Liver (tissue), 3 donors: ENCODE data around the gene FGD4.

Experiments
- FOXA1 ChIP-seq: IDR thresholded peaks from 2 replicates; pipeline ENCODE4 v1.6.1; 2016; ENCODE audit warnings: antibody characterized with exemption
- GABPA ChIP-seq, 2 donors: IDR thresholded peaks in 1 of 2; conservative IDR thresholded peaks in 1 of 2; 2 replicates each; pipeline ENCODE4 v1.6.1; 2016; ENCODE audit warnings: antibody characterized with exemption in 2 of 2, mild to moderate bottlenecking in 1 of 2, moderate library complexity in 1 of 2
- RXRA ChIP-seq, 2 donors: IDR thresholded peaks; 2 replicates each; pipeline ENCODE4 v1.6.1; 2017 to 2018; ENCODE audit warnings: antibody characterized with exemption in 2 of 2, mild to moderate bottlenecking in 1 of 2
- YY1 ChIP-seq: IDR thresholded peaks from 2 replicates; pipeline ENCODE4 v1.6.1; 2016; ENCODE audit warnings: antibody characterized with exemption, mild to moderate bottlenecking
- TF ChIP-seq, protein P1 (sequence below): IDR thresholded peaks from 2 replicates; pipeline ENCODE4 v1.6.1; 2016; ENCODE audit warnings: antibody characterized with exemption, mild to moderate bottlenecking
- TF ChIP-seq, protein P2 (sequence below): fragments of 150-350 bp; IDR thresholded peaks from 2 replicates; pipeline ENCODE4 v1.5.1; 2017; ENCODE audit warnings: improper control_type of control experiment, low read depth, low read length; ENCODE audit not compliant: missing input control
- donor health status: healthy.
- donor health status: healthy.

- TF ChIP-seq, protein P1, sequence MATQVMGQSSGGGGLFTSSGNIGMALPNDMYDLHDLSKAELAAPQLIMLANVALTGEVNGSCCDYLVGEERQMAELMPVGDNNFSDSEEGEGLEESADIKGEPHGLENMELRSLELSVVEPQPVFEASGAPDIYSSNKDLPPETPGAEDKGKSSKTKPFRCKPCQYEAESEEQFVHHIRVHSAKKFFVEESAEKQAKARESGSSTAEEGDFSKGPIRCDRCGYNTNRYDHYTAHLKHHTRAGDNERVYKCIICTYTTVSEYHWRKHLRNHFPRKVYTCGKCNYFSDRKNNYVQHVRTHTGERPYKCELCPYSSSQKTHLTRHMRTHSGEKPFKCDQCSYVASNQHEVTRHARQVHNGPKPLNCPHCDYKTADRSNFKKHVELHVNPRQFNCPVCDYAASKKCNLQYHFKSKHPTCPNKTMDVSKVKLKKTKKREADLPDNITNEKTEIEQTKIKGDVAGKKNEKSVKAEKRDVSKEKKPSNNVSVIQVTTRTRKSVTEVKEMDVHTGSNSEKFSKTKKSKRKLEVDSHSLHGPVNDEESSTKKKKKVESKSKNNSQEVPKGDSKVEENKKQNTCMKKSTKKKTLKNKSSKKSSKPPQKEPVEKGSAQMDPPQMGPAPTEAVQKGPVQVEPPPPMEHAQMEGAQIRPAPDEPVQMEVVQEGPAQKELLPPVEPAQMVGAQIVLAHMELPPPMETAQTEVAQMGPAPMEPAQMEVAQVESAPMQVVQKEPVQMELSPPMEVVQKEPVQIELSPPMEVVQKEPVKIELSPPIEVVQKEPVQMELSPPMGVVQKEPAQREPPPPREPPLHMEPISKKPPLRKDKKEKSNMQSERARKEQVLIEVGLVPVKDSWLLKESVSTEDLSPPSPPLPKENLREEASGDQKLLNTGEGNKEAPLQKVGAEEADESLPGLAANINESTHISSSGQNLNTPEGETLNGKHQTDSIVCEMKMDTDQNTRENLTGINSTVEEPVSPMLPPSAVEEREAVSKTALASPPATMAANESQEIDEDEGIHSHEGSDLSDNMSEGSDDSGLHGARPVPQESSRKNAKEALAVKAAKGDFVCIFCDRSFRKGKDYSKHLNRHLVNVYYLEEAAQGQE = no peak
- TF ChIP-seq, protein P2, sequence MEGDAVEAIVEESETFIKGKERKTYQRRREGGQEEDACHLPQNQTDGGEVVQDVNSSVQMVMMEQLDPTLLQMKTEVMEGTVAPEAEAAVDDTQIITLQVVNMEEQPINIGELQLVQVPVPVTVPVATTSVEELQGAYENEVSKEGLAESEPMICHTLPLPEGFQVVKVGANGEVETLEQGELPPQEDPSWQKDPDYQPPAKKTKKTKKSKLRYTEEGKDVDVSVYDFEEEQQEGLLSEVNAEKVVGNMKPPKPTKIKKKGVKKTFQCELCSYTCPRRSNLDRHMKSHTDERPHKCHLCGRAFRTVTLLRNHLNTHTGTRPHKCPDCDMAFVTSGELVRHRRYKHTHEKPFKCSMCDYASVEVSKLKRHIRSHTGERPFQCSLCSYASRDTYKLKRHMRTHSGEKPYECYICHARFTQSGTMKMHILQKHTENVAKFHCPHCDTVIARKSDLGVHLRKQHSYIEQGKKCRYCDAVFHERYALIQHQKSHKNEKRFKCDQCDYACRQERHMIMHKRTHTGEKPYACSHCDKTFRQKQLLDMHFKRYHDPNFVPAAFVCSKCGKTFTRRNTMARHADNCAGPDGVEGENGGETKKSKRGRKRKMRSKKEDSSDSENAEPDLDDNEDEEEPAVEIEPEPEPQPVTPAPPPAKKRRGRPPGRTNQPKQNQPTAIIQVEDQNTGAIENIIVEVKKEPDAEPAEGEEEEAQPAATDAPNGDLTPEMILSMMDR = no peak
- TF ChIP-seq RXRA (IDR thresholded peaks at IDR 0.05) = no peak
- TF ChIP-seq YY1 = no peak
- TF ChIP-seq GABPA (IDR thresholded peaks at IDR 0.05 in 1 of 2, conservative IDR thresholded peaks at IDR 0.05 in 1 of 2) = no peak
- TF ChIP-seq FOXA1 = no peak
Observed at GRCh38 chr12:32618115-32618514, 218.8 kb downstream of the FGD4 start.
